ENCODE measurements around the gene ARHGAP26. TPM values are rescaled to one million over a fixed set of nuclear protein-coding genes. Genes with fewer than 3 reads are reported as not detected.

Gene ARHGAP26
- total RNA-seq, 5 donors from 2014 or later (not counting 1 experiment from before 2014, with no cell fraction given) = 22.8 to 49.3 (median 28.3) TPM

DNA sequence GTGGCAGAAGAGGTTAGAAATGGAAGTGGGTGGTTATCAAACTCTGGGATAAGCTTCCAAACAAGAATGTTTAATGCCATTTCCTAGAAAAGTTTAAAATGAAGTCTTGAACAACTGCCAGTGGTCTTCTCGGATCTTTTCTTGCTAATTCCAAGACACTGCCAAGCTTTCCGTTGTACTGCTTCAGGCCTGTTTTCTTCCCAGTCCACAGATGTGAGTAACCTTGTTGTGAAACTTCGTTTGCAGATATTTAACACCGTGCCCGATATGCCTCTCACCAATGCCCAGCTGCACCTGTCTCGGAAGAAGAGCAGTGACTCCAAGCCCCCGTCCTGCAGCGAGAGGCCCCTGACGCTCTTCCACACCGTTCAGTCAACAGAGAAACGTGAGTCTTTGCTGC, 363.5 kb downstream of the ARHGAP26 start:
- Histone ChIP-seq H3K9me3 (no peaks in the 10 kb centered on the region), H3K27ac (ENCODE audit: low read length) (no peak overlapping the region), H3K27me3 (replicated peaks in 1 of 2; ENCODE audit: control insufficient read depth in 2 of 2, extremely low read depth in 1 of 2, insufficient read depth in 2 of 2, low read length in 1 of 2) (no peaks in the 10 kb centered on the region), H3K4me3 (ENCODE audit: control insufficient read depth in 1 of 2, extremely low read depth in 1 of 2, low read length in 1 of 2) (no peak overlapping the region), H3K4me1 (ENCODE audit: control insufficient read depth in 1 of 2, extremely low read depth in 1 of 2, insufficient read depth in 2 of 2, low read length in 2 of 2) (no peaks in the 10 kb centered on the region), H3K36me3 (ENCODE audit: control insufficient read depth in 2 of 2, extremely low read depth in 1 of 2, insufficient read depth in 1 of 2, low read length in 1 of 2) (peaks cover 3 to 28% of the 10 kb centered on the region in 2 donors)
- Mint-ChIP-seq H3K27ac (no peak overlapping the region), H3K4me1 (no peaks in the 10 kb centered on the region), H3K4me3 (no peak overlapping the region), H3K36me3 (peaks cover 36% of the 10 kb centered on the region), H3K9me3 (no peaks in the 10 kb centered on the region), H3K27me3 (no peaks in the 10 kb centered on the region)
- no peak for DNase-seq
- ChIA-PET POLR2A (no interaction called here), CTCF (no interaction called here)
- 92% methylated on average over 11 of the region's 11 CpGs for WGBS (ENCODE audit: insufficient coverage)
- no peak for ATAC-seq (replicated peaks in 1 of 4)

- ATAC-seq (replicated peaks in 1 of 4) = no peak
- H3K27ac ChIP-seq (ENCODE audit: low read length) = no peak overlapping the region
- ChIA-PET POLR2A (no interaction called here), CTCF (no interaction called here)
- no peaks in the 10 kb centered on the region for H3K27me3 ChIP-seq (replicated peaks in 1 of 2; ENCODE audit: control insufficient read depth in 2 of 2, extremely low read depth in 1 of 2, insufficient read depth in 2 of 2, low read length in 1 of 2)
- no peaks in the 10 kb centered on the region for H3K9me3 Mint-ChIP-seq
- H3K36me3 Mint-ChIP-seq = peaks cover 36% of the 10 kb centered on the region
- no peaks in the 10 kb centered on the region for H3K27me3 Mint-ChIP-seq
- no peaks in the 10 kb centered on the region for H3K9me3 ChIP-seq
- peaks cover 3 to 28% of the 10 kb centered on the region in 2 donors for H3K36me3 ChIP-seq (ENCODE audit: control insufficient read depth in 2 of 2, extremely low read depth in 1 of 2, insufficient read depth in 1 of 2, low read length in 1 of 2)
- no CpG with 5 or more reads among the region's 3 CpGs for WGBS (ENCODE audit: insufficient coverage)
- no peak overlapping the region for H3K4me3 Mint-ChIP-seq
- H3K27ac Mint-ChIP-seq = no peak overlapping the region
- no peak for DNase-seq
- H3K4me1 Mint-ChIP-seq = no peaks in the 10 kb centered on the region
- H3K4me3 ChIP-seq (ENCODE audit: control insufficient read depth in 1 of 2, extremely low read depth in 1 of 2, low read length in 1 of 2) = no peak overlapping the region
- H3K4me1 ChIP-seq (ENCODE audit: control insufficient read depth in 1 of 2, extremely low read depth in 1 of 2, insufficient read depth in 2 of 2, low read length in 2 of 2) = no peaks in the 10 kb centered on the region
Measured at GRCh38 chr5:143134269-143134668, 364.1 kb downstream of the ARHGAP26 start.

DNA sequence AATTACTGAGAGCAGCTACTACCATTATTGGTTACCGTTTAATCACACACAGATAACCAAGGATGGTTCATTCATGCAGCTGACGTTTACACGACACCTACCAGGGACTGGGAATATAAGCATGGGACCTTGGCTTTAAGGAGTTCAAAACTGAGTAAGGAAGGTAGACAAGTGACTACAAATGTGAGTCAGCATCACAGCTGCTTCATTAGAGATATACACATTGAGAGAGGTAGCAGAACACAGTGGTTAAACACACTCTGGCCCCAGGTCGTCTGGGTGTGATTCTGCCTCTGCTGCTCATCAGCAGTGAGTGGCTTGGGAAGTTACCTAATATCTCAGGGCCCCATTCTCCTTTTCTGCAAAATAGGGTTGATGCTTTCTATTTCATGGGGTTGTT, 364.7 kb downstream of the ARHGAP26 start:
- ChIA-PET POLR2A (no interaction called here), CTCF (no interaction called here)
- no peak overlapping the region for H3K27ac ChIP-seq (ENCODE audit: low read length)
- H3K4me3 Mint-ChIP-seq = no peak overlapping the region
- peaks cover 36% of the 10 kb centered on the region for H3K36me3 Mint-ChIP-seq
- no peaks in the 10 kb centered on the region for H3K4me1 ChIP-seq (ENCODE audit: control insufficient read depth in 1 of 2, extremely low read depth in 1 of 2, insufficient read depth in 2 of 2, low read length in 2 of 2)
- no peaks in the 10 kb centered on the region for H3K9me3 ChIP-seq
- H3K27me3 Mint-ChIP-seq = no peaks in the 10 kb centered on the region
- no peaks in the 10 kb centered on the region for H3K9me3 Mint-ChIP-seq
- no peak overlapping the region for H3K27ac Mint-ChIP-seq
- DNase-seq = no peak
- no CpG with 5 or more reads among the region's 4 CpGs for WGBS (ENCODE audit: insufficient coverage)
- no peak overlapping the region for H3K4me3 ChIP-seq (ENCODE audit: control insufficient read depth in 1 of 2, extremely low read depth in 1 of 2, low read length in 1 of 2)
- ATAC-seq (replicated peaks in 1 of 4) = no peak
- no peaks in the 10 kb centered on the region for H3K4me1 Mint-ChIP-seq
- H3K27me3 ChIP-seq (replicated peaks in 1 of 2; ENCODE audit: control insufficient read depth in 2 of 2, extremely low read depth in 1 of 2, insufficient read depth in 2 of 2, low read length in 1 of 2) = no peaks in the 10 kb centered on the region
- peaks cover 3 to 28% of the 10 kb centered on the region in 2 donors for H3K36me3 ChIP-seq (ENCODE audit: control insufficient read depth in 2 of 2, extremely low read depth in 1 of 2, insufficient read depth in 1 of 2, low read length in 1 of 2)

DNA sequence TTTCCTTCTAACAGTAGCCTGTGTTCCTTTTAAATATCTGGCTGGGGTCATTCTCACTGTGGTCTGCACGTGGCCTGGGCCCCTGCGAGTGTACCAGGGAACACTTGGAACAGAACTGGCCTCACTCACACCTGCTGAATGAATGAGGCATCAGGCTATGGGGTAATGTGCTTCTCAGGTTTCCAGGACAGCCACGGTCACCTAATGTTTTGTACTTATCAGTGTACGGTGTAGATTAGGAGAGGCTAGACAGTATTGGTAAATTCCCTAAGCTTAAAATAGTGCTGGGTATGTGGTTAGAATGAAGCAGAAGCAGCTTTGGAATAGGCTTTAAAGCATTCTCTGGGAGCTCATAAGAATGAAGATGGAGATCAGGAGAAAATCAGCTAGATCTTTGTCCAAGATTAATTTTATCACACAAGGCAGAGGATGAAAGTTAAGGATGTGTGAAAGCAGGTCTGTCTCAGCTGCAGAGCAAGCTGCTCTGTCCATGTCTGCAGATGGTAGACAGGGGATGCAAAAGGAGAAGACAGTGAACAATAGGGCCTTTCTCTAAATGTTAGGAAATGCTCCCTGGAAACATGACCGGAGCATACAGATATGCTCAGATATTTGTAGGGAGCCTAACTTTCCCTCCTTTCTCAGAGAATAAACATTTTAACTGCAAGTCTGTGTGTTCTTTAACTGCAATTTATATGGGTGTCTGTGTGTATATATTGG, 365.8 kb downstream of the ARHGAP26 start:
- 93% methylated on average over 3 of the region's 5 CpGs for WGBS (ENCODE audit: insufficient coverage)
- Histone ChIP-seq H3K4me3 (ENCODE audit: control insufficient read depth in 1 of 2, extremely low read depth in 1 of 2, low read length in 1 of 2) (no peak overlapping the region), H3K9me3 (no peaks in the 10 kb centered on the region), H3K27ac (ENCODE audit: low read length) (no peak overlapping the region), H3K27me3 (replicated peaks in 1 of 2; ENCODE audit: control insufficient read depth in 2 of 2, extremely low read depth in 1 of 2, insufficient read depth in 2 of 2, low read length in 1 of 2) (no peaks in the 10 kb centered on the region), H3K36me3 (ENCODE audit: control insufficient read depth in 2 of 2, extremely low read depth in 1 of 2, insufficient read depth in 1 of 2, low read length in 1 of 2) (peaks cover 3 to 28% of the 10 kb centered on the region in 2 donors), H3K4me1 (ENCODE audit: control insufficient read depth in 1 of 2, extremely low read depth in 1 of 2, insufficient read depth in 2 of 2, low read length in 2 of 2) (no peaks in the 10 kb centered on the region)
- no peak for DNase-seq
- CTCF ChIA-PET = interaction anchor here in 1 of 2 donors (0.6 kb wide), 1 partner anchor 109 kb away, joined by 4 read pairs; no protein-coding TSS in a partner anchor
- Mint-ChIP-seq H3K9me3 (no peaks in the 10 kb centered on the region), H3K36me3 (peaks cover 36% of the 10 kb centered on the region), H3K4me3 (no peak overlapping the region), H3K4me1 (no peaks in the 10 kb centered on the region), H3K27me3 (no peaks in the 10 kb centered on the region), H3K27ac (no peak overlapping the region)
- ATAC-seq (replicated peaks in 1 of 4) = no peak
- POLR2A ChIA-PET = no interaction called here

GRCh38 chr5:143138839-143139238, 368.7 kb downstream of the ARHGAP26 start:
- no peak for ATAC-seq (replicated peaks in 1 of 4)

DNA sequence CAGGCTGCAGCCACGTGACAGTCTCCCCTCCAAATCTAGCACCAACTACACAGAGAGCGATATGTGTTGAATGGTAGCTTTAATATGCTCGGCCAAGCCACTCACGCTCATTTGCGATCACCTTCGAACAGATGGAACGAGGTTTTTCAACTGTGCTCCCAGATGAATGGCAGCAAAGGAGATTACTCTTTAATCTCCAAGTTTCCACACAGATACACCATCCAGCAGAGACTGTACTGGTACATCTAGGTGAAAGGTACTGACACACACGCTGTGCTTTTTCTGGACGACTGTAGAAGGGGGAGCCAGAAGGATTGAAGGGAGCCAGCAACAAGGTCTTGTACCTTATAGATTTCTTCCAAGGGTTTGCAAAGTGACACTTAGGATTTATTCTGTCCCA, 369.4 kb downstream of the ARHGAP26 start:
- H3K4me1 Mint-ChIP-seq = no peaks in the 10 kb centered on the region
- H3K9me3 Mint-ChIP-seq = no peaks in the 10 kb centered on the region
- H3K4me1 ChIP-seq (ENCODE audit: control insufficient read depth in 1 of 2, extremely low read depth in 1 of 2, insufficient read depth in 2 of 2, low read length in 2 of 2) = no peaks in the 10 kb centered on the region
- DNase-seq (no peak), ATAC-seq (replicated peaks in 1 of 4) (no peak)
- ChIA-PET POLR2A (no interaction called here), CTCF (no interaction called here)
- no peaks in the 10 kb centered on the region for H3K27me3 ChIP-seq (replicated peaks in 1 of 2; ENCODE audit: control insufficient read depth in 2 of 2, extremely low read depth in 1 of 2, insufficient read depth in 2 of 2, low read length in 1 of 2)
- H3K4me3 Mint-ChIP-seq = no peak overlapping the region
- no peaks in the 10 kb centered on the region for H3K9me3 ChIP-seq
- H3K27me3 Mint-ChIP-seq = no peaks in the 10 kb centered on the region
- no peak overlapping the region for H3K27ac ChIP-seq (ENCODE audit: low read length)
- WGBS (ENCODE audit: insufficient coverage) = 100% methylated on average over 2 of the region's 9 CpGs
- H3K36me3 ChIP-seq (ENCODE audit: control insufficient read depth in 2 of 2, extremely low read depth in 1 of 2, insufficient read depth in 1 of 2, low read length in 1 of 2) = peaks cover 3 to 20% of the 10 kb centered on the region in 2 donors
- H3K27ac Mint-ChIP-seq = no peak overlapping the region
- peaks cover 30% of the 10 kb centered on the region for H3K36me3 Mint-ChIP-seq
- H3K4me3 ChIP-seq (ENCODE audit: control insufficient read depth in 1 of 2, extremely low read depth in 1 of 2, low read length in 1 of 2) = no peak overlapping the region

More at GRCh38 chr5:143138839-143139238, 368.7 kb downstream of the ARHGAP26 start:
- Histone ChIP-seq H3K27me3 (replicated peaks in 1 of 2; ENCODE audit: control insufficient read depth in 2 of 2, extremely low read depth in 1 of 2, insufficient read depth in 2 of 2, low read length in 1 of 2) (no peaks in the 10 kb centered on the region), H3K36me3 (ENCODE audit: control insufficient read depth in 2 of 2, extremely low read depth in 1 of 2, insufficient read depth in 1 of 2, low read length in 1 of 2) (peaks cover 3 to 27% of the 10 kb centered on the region in 2 donors), H3K4me1 (ENCODE audit: control insufficient read depth in 1 of 2, extremely low read depth in 1 of 2, insufficient read depth in 2 of 2, low read length in 2 of 2) (no peaks in the 10 kb centered on the region), H3K9me3 (no peaks in the 10 kb centered on the region), H3K27ac (ENCODE audit: low read length) (no peak overlapping the region), H3K4me3 (ENCODE audit: control insufficient read depth in 1 of 2, extremely low read depth in 1 of 2, low read length in 1 of 2) (no peak overlapping the region)
- Mint-ChIP-seq H3K4me1 (no peaks in the 10 kb centered on the region), H3K27me3 (no peaks in the 10 kb centered on the region), H3K27ac (no peak overlapping the region), H3K4me3 (no peak overlapping the region), H3K36me3 (peaks cover 36% of the 10 kb centered on the region), H3K9me3 (no peaks in the 10 kb centered on the region)
- WGBS (ENCODE audit: insufficient coverage) = 100% methylated on average over 1 of the region's 8 CpGs
- ChIA-PET POLR2A (interaction anchor here in 1 of 2 donors (0.9 kb wide), 1 partner anchor 28 kb away, joined by 3 read pairs; no protein-coding TSS in a partner anchor), CTCF (no interaction called here)
- DNase-seq = no peak
